OCI-LY1 (cell line): ENCODE measurements around the gene AP1G2.

ENCODE experiments used
- H2AFZ ChIP-seq: fragments of 200-600 bp; sonication (generic), shearing (Covaris generic); 2 replicates; pipeline ENCODE4 v1.6.0; 2014; ENCODE audit warnings: antibody characterized with exemption, mild to moderate bottlenecking, low read length
- H3F3A ChIP-seq: fragments of 200-600 bp; sonication (generic), shearing (Covaris generic); 2 replicates; pipeline ENCODE4 v1.6.0; 2014; ENCODE audit warnings: mild to moderate bottlenecking, antibody characterized with exemption, low read length, moderate library complexity; ENCODE audit not compliant: insufficient read depth
- H3K27ac ChIP-seq: fragments of 200-600 bp; sonication (generic); 2 replicates; pipeline ENCODE4 v1.5.1; 2014; ENCODE audit warnings: low read length, mixed run types, mild to moderate bottlenecking, low read depth; ENCODE audit not compliant: poor library complexity, severe bottlenecking
- H3K27me3 ChIP-seq: fragments of 200-600 bp; sonication (generic); 2 replicates; pipeline ENCODE4 v1.6.0; 2014; ENCODE audit warnings: antibody characterized with exemption, mild to moderate bottlenecking, low read length, moderate library complexity; ENCODE audit not compliant: insufficient read depth
- H3K36me3 ChIP-seq: fragments of 200-600 bp; sonication (generic); 2 replicates; pipeline ENCODE4 v1.6.1; 2014; ENCODE audit warnings: mild to moderate bottlenecking, antibody characterized with exemption, low read length, moderate library complexity, mixed read lengths; ENCODE audit not compliant: insufficient read depth
- H3K4me1 ChIP-seq: fragments of 200-600 bp; sonication (generic); 2 replicates; pipeline ENCODE4 v1.5.1; 2014; ENCODE audit warnings: mild to moderate bottlenecking, low read length, moderate library complexity; ENCODE audit not compliant: insufficient read depth, severe bottlenecking
- H3K4me2 ChIP-seq: fragments of 200-600 bp; sonication (generic), shearing (Covaris generic); 2 replicates; pipeline ENCODE4 v1.6.1; 2014; ENCODE audit warnings: low read length
- H3K4me3 ChIP-seq: fragments of 200-600 bp; sonication (generic); 2 replicates; pipeline ENCODE4 v1.5.1; 2014; ENCODE audit warnings: low read length, low read depth, mild to moderate bottlenecking, mixed read lengths; ENCODE audit not compliant: poor library complexity, severe bottlenecking
- H3K79me2 ChIP-seq: fragments of 200-600 bp; shearing (Covaris generic); 2 replicates; pipeline ENCODE4 v1.6.1; 2016; ENCODE audit warnings: mixed run types, low read length, mixed read lengths; ENCODE audit not compliant: insufficient read depth
- H3K9ac ChIP-seq: fragments of 200-600 bp; sonication (generic), shearing (Covaris generic); 2 replicates; pipeline ENCODE4 v1.6.1; 2014; ENCODE audit warnings: mild to moderate bottlenecking, low read length, mixed read lengths
- H3K9me2 ChIP-seq: fragments of 200-600 bp; sonication (generic), shearing (Covaris generic); 2 replicates; pipeline ENCODE4 v1.6.1; 2014; ENCODE audit warnings: low read depth, mild to moderate bottlenecking, low read length, mixed read lengths
- H3K9me3 ChIP-seq: fragments of 200-600 bp; shearing (Covaris generic); 2 replicates; pipeline ENCODE4 v1.6.1; 2014; ENCODE audit warnings: low read length, mixed read lengths
- H4K20me1 ChIP-seq: fragments of 200-600 bp; sonication (generic), shearing (Covaris generic); 2 replicates; pipeline ENCODE4 v1.6.0; 2016; ENCODE audit warnings: mild to moderate bottlenecking, low read length; ENCODE audit not compliant: insufficient read depth
- CTCF ChIP-seq: fragments of 200-600 bp; sonication (generic), shearing (Covaris generic); IDR thresholded peaks from 2 replicates; pipeline ENCODE4 v1.5.1; 2017; ENCODE audit warnings: mild to moderate bottlenecking, antibody characterized with exemption, low read length, moderate library complexity, mixed read lengths
- EZH2 ChIP-seq: fragments of 200-600 bp; sonication (generic), shearing (Covaris generic); IDR thresholded peaks from 2 replicates; pipeline ENCODE4 v1.8.0; 2017; ENCODE audit warnings: borderline replicate concordance, mixed run types, mild to moderate bottlenecking, antibody characterized with exemption, low read length, moderate library complexity, mixed read lengths

Gene AP1G2

GRCh38 chr14:23570806-23571483 lies 3.4 kb upstream of the AP1G2 start:
- H3K9ac ChIP-seq, result no peak overlapping the region
- no peak overlapping the region for H3K4me3 ChIP-seq
- H3K4me2 ChIP-seq, result no peak overlapping the region
- H3K9me3 ChIP-seq, result no peaks in the 10 kb centered on the region
- no peak overlapping the region for H2AFZ ChIP-seq
- no peaks in the 10 kb centered on the region for H3K27me3 ChIP-seq
- peaks cover under 1% of the 10 kb centered on the region; the same call in 1 of the 2 replicates for H3K36me3 ChIP-seq
- no peaks in the 10 kb centered on the region for H4K20me1 ChIP-seq
- H3K79me2 ChIP-seq, result no peaks in the 10 kb centered on the region
- no peaks in the 10 kb centered on the region for H3F3A ChIP-seq
- peaks cover 18% of the 10 kb centered on the region for H3K4me1 ChIP-seq
- no peak for TF ChIP-seq CTCF
- no peak for TF ChIP-seq EZH2
- no peaks in the 10 kb centered on the region for H3K9me2 ChIP-seq
- no peak overlapping the region for H3K27ac ChIP-seq

- no peaks in the 10 kb centered on the region for H3F3A ChIP-seq
- no peaks in the 10 kb centered on the region for H4K20me1 ChIP-seq
- H3K4me3 ChIP-seq, result no peak overlapping the region
- H3K9me2 ChIP-seq, result no peaks in the 10 kb centered on the region
- H3K9ac ChIP-seq, result no peak overlapping the region
- no peak overlapping the region for H3K27ac ChIP-seq
- no peaks in the 10 kb centered on the region for H3K27me3 ChIP-seq
- peaks cover 13% of the 10 kb centered on the region; the same call in 1 of the 2 replicates for H3K36me3 ChIP-seq
- H3K79me2 ChIP-seq, result no peaks in the 10 kb centered on the region
- H3K4me1 ChIP-seq, result peaks cover 18% of the 10 kb centered on the region
- TF ChIP-seq EZH2, result no peak
- TF ChIP-seq CTCF, result no peak
- H3K9me3 ChIP-seq, result no peaks in the 10 kb centered on the region
- no peak overlapping the region for H3K4me2 ChIP-seq
- no peak overlapping the region for H2AFZ ChIP-seq
Measured at GRCh38 chr14:23569443-23570151, 2.0 kb upstream of the AP1G2 start.

- Histone ChIP-seq H3K4me2 (no peak overlapping the region; the same call in 1 of the 2 replicates), H3F3A (no peaks in the 10 kb centered on the region), H3K79me2 (no peaks in the 10 kb centered on the region), H3K9ac (no peak overlapping the region), H3K36me3 (peaks cover 18% of the 10 kb centered on the region; the same call in 1 of the 2 replicates), H3K9me2 (no peaks in the 10 kb centered on the region), H3K27ac (no peak overlapping the region), H3K27me3 (no peaks in the 10 kb centered on the region), H4K20me1 (no peaks in the 10 kb centered on the region), H3K4me3 (no peak overlapping the region), H2AFZ (no peak overlapping the region), H3K9me3 (no peaks in the 10 kb centered on the region), H3K4me1 (peaks cover 18% of the 10 kb centered on the region)
- no peak for TF ChIP-seq EZH2
- TF ChIP-seq CTCF, result peak; percentile 39; the same call in 1 of the 2 replicates
Measured at GRCh38 chr14:23568600-23569331, 1.2 kb upstream of the AP1G2 start.
